GM23248 (cell line): ENCODE data around the gene BCL11B. TPM values are rescaled to one million over a fixed set of nuclear protein-coding genes. Genes with fewer than 3 reads are reported as not detected.

Experiments
- DNase-seq: peaks from one replicate; pipeline ENCODE4 v3.0.0-alpha.2; 2015
- H2AFZ ChIP-seq: fragments of 200-600 bp; sonication (generic); 2 replicates; pipeline ENCODE4 v1.6.1; 2016; ENCODE audit warnings: antibody characterized with exemption
- H3F3A ChIP-seq: fragments of 200-600 bp; sonication (generic); 2 replicates; pipeline ENCODE4 v1.6.1; 2016; ENCODE audit warnings: mild to moderate bottlenecking, antibody characterized with exemption, mixed run types; ENCODE audit not compliant: insufficient read depth
- H3K27ac ChIP-seq: fragments of 200-600 bp; sonication (generic); 2 replicates; pipeline ENCODE4 v1.5.1; 2016; ENCODE audit warnings: mild to moderate bottlenecking
- H3K27me3 ChIP-seq: fragments of 200-600 bp; sonication (generic); replicated peaks from 2 replicates; pipeline ENCODE4 v1.6.1; 2016; ENCODE audit warnings: mild to moderate bottlenecking; ENCODE audit not compliant: insufficient read depth
- H3K36me3 ChIP-seq: fragments of 200-600 bp; sonication (generic); 2 replicates; pipeline ENCODE4 v1.6.1; 2016; ENCODE audit warnings: low read depth, mild to moderate bottlenecking
- H3K4me1 ChIP-seq: fragments of 200-600 bp; sonication (generic); 2 replicates; pipeline ENCODE4 v1.6.1; 2016; ENCODE audit warnings: mild to moderate bottlenecking; ENCODE audit not compliant: insufficient read depth
- H3K4me2 ChIP-seq: fragments of 200-600 bp; sonication (generic); one replicate; pipeline ENCODE4 v1.6.1; 2016; ENCODE audit warnings: mild to moderate bottlenecking; ENCODE audit not compliant: unreplicated experiment
- H3K4me3 ChIP-seq: fragments of 200-600 bp; sonication (generic); 2 replicates; pipeline ENCODE4 v1.5.1; 2016; ENCODE audit warnings: mild to moderate bottlenecking
- H3K79me2 ChIP-seq: fragments of 200-600 bp; sonication (generic); 2 replicates; pipeline ENCODE4 v1.6.1; 2016; ENCODE audit warnings: mild to moderate bottlenecking; ENCODE audit not compliant: insufficient read depth
- H3K9ac ChIP-seq: fragments of 200-600 bp; sonication (generic); 2 replicates; pipeline ENCODE4 v1.6.1; 2016; ENCODE audit warnings: mild to moderate bottlenecking
- H3K9me2 ChIP-seq: fragments of 200-600 bp; sonication (generic); 2 replicates; pipeline ENCODE4 v1.6.1; 2016; ENCODE audit warnings: mixed run types, mild to moderate bottlenecking, moderate library complexity; ENCODE audit not compliant: insufficient read depth
- H3K9me3 ChIP-seq: fragments of 200-600 bp; sonication (generic); one replicate; pipeline ENCODE4 v1.6.1; 2017; ENCODE audit warnings: low read depth
- H4K20me1 ChIP-seq: fragments of 200-600 bp; sonication (generic); 2 replicates; pipeline ENCODE4 v1.6.0; 2016; ENCODE audit not compliant: insufficient read depth
- EZH2 ChIP-seq: fragments of 200-600 bp; sonication (generic); IDR thresholded peaks from 2 replicates; pipeline ENCODE4 v1.6.1; 2018; ENCODE audit warnings: antibody characterized with exemption, mild to moderate bottlenecking; ENCODE audit not compliant: insufficient read depth, poor library complexity, severe bottlenecking
- EZH2phosphoT487 ChIP-seq: fragments of 200-600 bp; sonication (generic); IDR thresholded peaks from 2 replicates; pipeline ENCODE4 v1.6.1; 2018; ENCODE audit warnings: antibody characterized with exemption, moderate library complexity, mild to moderate bottlenecking, low read depth; ENCODE audit not compliant: insufficient read depth
- WGBS, 2 experiments: methylation state at CpG; one replicate each; pipeline ENCODE4 v1.1.6; 2015 to 2017; ENCODE audit warnings: low lambda C conversion rate in 2 of 2, low coverage in 1 of 2; ENCODE audit errors: missing lambda C conversion rate in 2 of 2; 5-methylcytosine and 5-hydroxymethylcytosine counted together
- in situ Hi-C: fragments of 300-500 bp; cut with MboI; formaldehyde crosslinking; loops from 2 replicates; pipeline ENCODE4 v1.15.0; 2020
- polyA plus RNA-seq: library from polyadenylated mRNA; unstranded; fragments of >200 nt; fragmentation: Nextera tagmentation; extraction: Ambion mirVana; gene quantifications from 2 replicates; pipeline ENCODE4 v1.2.1, GENCODE V29; 2016
- total RNA-seq: library from RNA; depleted of rRNA; stranded (reverse); fragments of >200 nt; shearing (Covaris generic); gene quantifications from 2 replicates; pipeline ENCODE4 v1.2.3, GENCODE V29; 2014

The BCL11B gene
- total and polyA plus RNA-seq, 2 experiments from 2014 or later = not detected

GRCh38 chr14:99266181-99267178 is 5.5 kb downstream of the BCL11B start:
- peak; percentile 87 for DNase-seq
- Histone ChIP-seq H3K9me2 (no peaks in the 10 kb centered on the region), H3K4me3 (peak overlapping the region; percentile 46), H3K9me3 (no peaks in the 10 kb centered on the region), H3K27me3 (peaks cover 77% of the 10 kb centered on the region), H3K27ac (no peak overlapping the region), H3K4me2 (peak overlapping the region; percentile 67), H3F3A (no peaks in the 10 kb centered on the region), H3K36me3 (no peaks in the 10 kb centered on the region), H4K20me1 (no peaks in the 10 kb centered on the region), H3K9ac (no peak overlapping the region), H2AFZ (no peak overlapping the region), H3K4me1 (peaks cover 3% of the 10 kb centered on the region; the same call in 1 of the 2 replicates), H3K79me2 (no peaks in the 10 kb centered on the region)
- in situ Hi-C loops = loop anchor here (25.0 kb wide), 1 partner anchor 1129 kb away; no protein-coding TSS in a partner anchor
- TF ChIP-seq EZH2 = no peak
- TF ChIP-seq EZH2phosphoT487 = 0 out of 2 replicates have a peak, but pooled peaks have one; percentile 40
- 8% methylated on average over 31 of the region's 31 CpGs for WGBS, 2 experiments

- no peak for DNase-seq
- no peak overlapping the region for H3K4me2 ChIP-seq
- H4K20me1 ChIP-seq = no peaks in the 10 kb centered on the region
- H3K27me3 ChIP-seq = peaks cover 77% of the 10 kb centered on the region
- no peak overlapping the region for H3K4me3 ChIP-seq
- no peak overlapping the region for H3K27ac ChIP-seq
- no peak for TF ChIP-seq EZH2phosphoT487
- no peak for TF ChIP-seq EZH2
- no peaks in the 10 kb centered on the region for H3K4me1 ChIP-seq
- H3K36me3 ChIP-seq = no peaks in the 10 kb centered on the region
- in situ Hi-C loops = loop anchor here (25.0 kb wide), 1 partner anchor 1128 kb away; no protein-coding TSS in a partner anchor
- 31 to 43% methylated on average over 10 of the region's 10 CpGs for WGBS, 2 experiments
- H2AFZ ChIP-seq = no peak overlapping the region
- H3K9me2 ChIP-seq = no peaks in the 10 kb centered on the region
- H3K9ac ChIP-seq = no peak overlapping the region
- no peaks in the 10 kb centered on the region for H3K9me3 ChIP-seq
- H3K79me2 ChIP-seq = no peaks in the 10 kb centered on the region
- no peaks in the 10 kb centered on the region for H3F3A ChIP-seq
Measured at GRCh38 chr14:99265571-99265970, 6.4 kb downstream of the BCL11B start.

- H3K79me2 ChIP-seq = no peaks in the 10 kb centered on the region
- H3K4me1 ChIP-seq = no peaks in the 10 kb centered on the region
- no peak overlapping the region for H3K27ac ChIP-seq
- H3K9me2 ChIP-seq = no peaks in the 10 kb centered on the region
- no peaks in the 10 kb centered on the region for H3K36me3 ChIP-seq
- no peaks in the 10 kb centered on the region for H3F3A ChIP-seq
- no peak for DNase-seq
- no peak for TF ChIP-seq EZH2phosphoT487
- no peak for TF ChIP-seq EZH2
- in situ Hi-C loops = loop anchor here (25.0 kb wide), 1 partner anchor 1128 kb away; no protein-coding TSS in a partner anchor
- H2AFZ ChIP-seq = no peak overlapping the region
- peaks cover 79% of the 10 kb centered on the region for H3K27me3 ChIP-seq
- H3K4me3 ChIP-seq = no peak overlapping the region
- H3K9me3 ChIP-seq = no peaks in the 10 kb centered on the region
- WGBS, 2 experiments = 22 to 23% methylated on average over 17 of the region's 17 CpGs
- H3K9ac ChIP-seq = no peak overlapping the region
- no peak overlapping the region for H3K4me2 ChIP-seq
- H4K20me1 ChIP-seq = no peaks in the 10 kb centered on the region
Measured at GRCh38 chr14:99264691-99265450, 7.1 kb downstream of the BCL11B start.

- H3K36me3 ChIP-seq = no peaks in the 10 kb centered on the region
- H3K9ac ChIP-seq = no peak overlapping the region
- no peaks in the 10 kb centered on the region for H3K9me2 ChIP-seq
- no peak overlapping the region for H2AFZ ChIP-seq
- no peaks in the 10 kb centered on the region for H3K9me3 ChIP-seq
- no peak overlapping the region for H3K27ac ChIP-seq
- no peak for DNase-seq
- H3F3A ChIP-seq = no peaks in the 10 kb centered on the region
- H3K27me3 ChIP-seq = peaks cover 83% of the 10 kb centered on the region
- no peaks in the 10 kb centered on the region for H3K79me2 ChIP-seq
- TF ChIP-seq EZH2phosphoT487 = no peak
- no peak for TF ChIP-seq EZH2
- in situ Hi-C loops = loop anchor here (25.0 kb wide), 1 partner anchor 1126 kb away; no protein-coding TSS in a partner anchor
- WGBS, 2 experiments = 45 to 52% methylated on average over 8 of the region's 8 CpGs
- H3K4me1 ChIP-seq = no peaks in the 10 kb centered on the region
- no peak overlapping the region for H3K4me2 ChIP-seq
- H3K4me3 ChIP-seq = no peak overlapping the region
- H4K20me1 ChIP-seq = no peaks in the 10 kb centered on the region
Measured at GRCh38 chr14:99263564-99264330, 8.2 kb downstream of the BCL11B start.
